Heart left ventricle (tissue), 13 donors: ENCODE results near the gene UMODL1.

ENCODE experiments used
- CTCF ChIP-seq, 12 donors: fragments of 200-600 bp; sonication (generic) in 4 of 12; IDR thresholded peaks; one replicate each; pipeline versions ENCODE4 v1.5.0 to v1.8.0; 2018 to 2022; ENCODE audit warnings: antibody characterized with exemption in 12 of 12, mild to moderate bottlenecking in 5 of 12
- POLR2A ChIP-seq, 2 donors: fragments of 450-650 bp; IDR thresholded peaks; one replicate each; pipeline ENCODE4 v1.6.1; 2017; ENCODE audit warnings: antibody characterized with exemption in 2 of 2, mild to moderate bottlenecking in 2 of 2, moderate library complexity in 2 of 2
- donor health status: ischemic (EF 13 %, LVEDD 7.1; RV severe dilation, severe dysfunction).
- donor health status: DM: no; HTN: yes; CAD: no.
- donor health status: DM: no; HTN: no; CAD: no.
- donor health status: ischemic (EF 25% LVEDD 6.9; RV normal size, moderate dysfunction).
- donor health status: ischemic (EF 25% LVEDD 5.7; RV mildly dilated, moderate dysfunction).
- donor health status: ischemic (EF 35%, LVEDD 5.7; RV mildly dilated, moderate dysfunction).
- donor health status: nonischemic (EF 11% LVEDD 7.7; RV severe dilation, severe dysfunction).
- donor health status: DM: yes; HTN: yes; CAD: no.
- donor health status: PGD.
- donor health status: ischemic (EF 29% LVEDD 5.4; RV normal size, mild dysfunction).
- donor health status: nonischemic (EF 23%, LVEDD 6.1; RV moderate dilation, normal function).

GRCh38 chr21:42058631-42059111 is 12.4 kb upstream of the UMODL1 start:
- TF ChIP-seq CTCF (IDR thresholded peaks at IDR 0.05) (no peak), POLR2A (IDR thresholded peaks at IDR 0.05) (no peak)
